HG02840 (cell line): Measurements from ENCODE around the gene C20orf96.
A peak's percentile ranks its signal among the peaks of the same experiment; 100 is the strongest.

Experiments
- ATAC-seq: cut with Tn5 transposase; IDR thresholded peaks from one replicate; pipeline ENCODE4 v1.9.1; 2021; ENCODE audit warnings: mild to moderate bottlenecking, moderate library complexity, moderate number of reproducible peaks; ENCODE audit not compliant: unreplicated experiment, low FRiP score

Gene C20orf96

GRCh38 chr20:312866-313265 is 22.3 kb upstream of the C20orf96 start:
- no peak for ATAC-seq

GRCh38 chr20:312067-312466 is 21.5 kb upstream of the C20orf96 start:
- no peak for ATAC-seq

GRCh38 chr20:311609-312008 is 21.1 kb upstream of the C20orf96 start:
- no peak for ATAC-seq

- ATAC-seq: no peak
Observed at GRCh38 chr20:310645-311044, 20.1 kb upstream of the C20orf96 start.

- peak; percentile 96 for ATAC-seq
Observed at GRCh38 chr20:309841-310644, 19.5 kb upstream of the C20orf96 start.

GRCh38 chr20:309306-309840 is 18.8 kb upstream of the C20orf96 start:
- ATAC-seq: no peak

- ATAC-seq: no peak
Observed at GRCh38 chr20:308427-309038, 18.0 kb upstream of the C20orf96 start.

- ATAC-seq: no peak
Observed at GRCh38 chr20:305745-306144, 15.2 kb upstream of the C20orf96 start.

- no peak for ATAC-seq
Observed at GRCh38 chr20:301886-302848, 11.6 kb upstream of the C20orf96 start.

GRCh38 chr20:300345-300990 is 9.9 kb upstream of the C20orf96 start:
- no peak for ATAC-seq

GRCh38 chr20:298776-299391 is 8.3 kb upstream of the C20orf96 start:
- no peak for ATAC-seq

- ATAC-seq: peak; percentile 20
Observed at GRCh38 chr20:297925-298775, 7.6 kb upstream of the C20orf96 start.

- ATAC-seq: peak; percentile 81
Observed at GRCh38 chr20:297098-297924, 6.8 kb upstream of the C20orf96 start, which contains the start of gene ZCCHC3. Gene ZCCHC3, plus strand, starts transcription at chr20:297570. Its CDS starts 17 bp downstream, at chr20:297587.

- ATAC-seq: no peak
Observed at GRCh38 chr20:295804-296203, 5.3 kb upstream of the C20orf96 start.

- no peak for ATAC-seq
Observed at GRCh38 chr20:294602-295001, 4.1 kb upstream of the C20orf96 start.

GRCh38 chr20:289693-290083 is 862 bp downstream of the C20orf96 start:
- ATAC-seq: no peak

- no peak for ATAC-seq
Observed at GRCh38 chr20:288956-289692, 1.4 kb downstream of the C20orf96 start.
